NCI-H2196 treated with DMSO at 0.1 percent for 48 hours (cell line): Measurements from ENCODE around the gene MBOAT1.
A peak's percentile ranks its signal among the peaks of the same experiment; 100 is the strongest.

ENCODE experiments used
- DNase-seq: peaks from one replicate; lab custom pipeline; 2025; ENCODE audit not compliant: unreplicated experiment; lab: John Stamatoyannopoulos, UW

The MBOAT1 gene

DNA sequence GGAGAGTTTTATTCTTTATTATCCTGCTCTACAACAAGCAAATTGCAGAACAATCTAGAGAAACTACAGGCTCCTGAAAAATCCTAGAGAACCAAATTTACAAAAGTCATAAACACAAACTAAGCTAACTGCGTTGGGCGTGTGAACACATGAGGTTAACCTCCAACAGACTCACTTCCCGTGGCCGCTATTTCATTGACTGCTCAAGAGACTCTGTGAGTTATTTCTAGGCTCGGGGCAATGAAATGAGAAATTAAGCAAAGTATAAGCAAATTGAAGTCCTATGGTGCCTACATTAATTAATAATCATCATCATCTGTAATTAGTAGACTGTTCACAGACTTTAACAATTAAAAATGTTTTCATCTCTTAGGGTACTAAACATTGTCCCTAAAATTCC is 100.0 kb downstream of the MBOAT1 start:
- DNase-seq, result no peak

GRCh38 chr6:20110478-20110877 is 101.8 kb downstream of the MBOAT1 start:
- no peak for DNase-seq

GRCh38 chr6:20109526-20109925 is 102.7 kb downstream of the MBOAT1 start:
- no peak for DNase-seq

DNA sequence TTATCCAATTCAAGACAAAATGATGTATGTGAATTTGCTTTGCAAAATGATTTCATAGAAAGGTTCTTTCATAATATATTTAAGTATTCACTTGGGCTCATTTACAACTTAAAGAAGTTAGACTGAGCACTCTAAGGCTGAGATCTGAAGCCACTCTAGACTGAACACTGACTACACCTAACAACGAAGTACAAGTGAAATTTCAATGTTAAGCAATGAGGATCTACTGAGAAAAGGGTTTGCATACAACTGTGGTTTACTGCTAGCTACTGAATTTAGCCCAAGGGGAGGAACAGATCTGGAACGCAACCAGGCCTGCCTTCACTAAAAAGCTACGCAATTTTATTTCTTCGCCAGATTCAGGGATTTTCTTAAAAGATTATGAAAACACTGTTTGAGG is 106.4 kb downstream of the MBOAT1 start:
- no peak for DNase-seq

DNA sequence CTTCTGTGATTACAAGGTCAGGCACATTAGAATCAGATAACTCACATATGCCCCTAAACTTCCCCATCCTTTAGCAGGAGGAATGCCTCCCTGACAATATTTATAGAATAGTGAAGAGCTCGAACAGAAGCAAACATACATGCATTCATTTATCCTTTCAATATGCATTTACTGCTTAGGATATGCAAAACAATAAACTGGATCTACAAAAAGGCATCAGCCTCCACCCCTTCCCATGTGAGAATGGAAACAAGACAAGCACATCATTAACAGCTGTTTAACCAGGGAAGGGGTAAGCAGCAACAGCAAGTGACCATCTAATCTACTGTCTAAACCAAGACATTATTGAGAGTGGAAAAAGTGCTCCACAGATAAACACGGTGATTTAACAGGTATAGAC is 107.6 kb downstream of the MBOAT1 start:
- no peak for DNase-seq

GRCh38 chr6:20102397-20103073 is 109.7 kb downstream of the MBOAT1 start:
- no peak for DNase-seq

DNA sequence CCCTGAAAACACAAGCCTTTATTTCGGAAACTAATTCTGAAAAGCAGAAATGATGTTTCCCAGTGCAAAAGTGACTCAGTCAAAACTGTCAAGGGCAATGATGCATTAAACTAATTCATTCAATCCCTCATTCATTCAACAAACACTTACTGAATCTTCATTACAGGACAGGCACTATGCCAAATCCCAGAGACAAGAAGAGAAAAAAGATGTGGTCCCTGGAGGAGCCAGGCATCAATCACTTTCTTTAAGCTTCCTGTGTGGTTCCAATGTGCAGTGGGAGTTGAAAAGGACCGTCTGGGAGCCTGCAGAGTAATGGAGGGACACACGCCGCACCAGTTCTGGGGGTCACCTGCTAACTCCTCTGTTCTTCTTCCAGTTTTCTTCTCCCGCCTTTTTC is 113.1 kb downstream of the MBOAT1 start:
- DNase-seq, result no peak

DNA sequence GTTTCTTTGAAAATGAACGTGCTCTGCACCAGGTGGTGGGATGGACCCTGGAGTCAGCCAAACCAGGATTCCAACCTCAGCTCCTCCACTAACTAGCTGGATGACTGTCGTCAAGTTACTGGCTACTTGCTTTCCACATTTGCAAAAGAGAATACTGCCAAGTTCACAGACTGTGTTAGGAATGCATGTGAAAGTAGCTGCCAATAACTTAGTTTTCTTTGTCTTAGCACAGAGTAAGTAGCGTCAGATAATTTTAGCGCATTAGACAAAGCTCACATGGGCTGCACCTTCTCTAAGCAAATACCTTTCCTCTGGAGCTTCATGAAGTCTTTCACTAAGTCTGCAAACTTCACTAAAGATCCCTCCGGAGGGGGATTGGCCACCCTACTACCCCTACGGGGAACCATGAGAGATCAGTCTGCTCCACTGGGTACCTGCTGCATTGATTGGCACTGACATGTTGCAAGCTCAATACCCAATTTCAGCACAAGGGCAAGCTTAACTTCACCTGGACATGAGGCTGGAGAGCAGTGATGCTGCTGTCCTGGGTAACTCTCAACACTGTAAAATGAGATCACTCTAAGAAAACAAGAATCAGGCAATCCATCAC is 113.9 kb downstream of the MBOAT1 start:
- DNase-seq, result no peak

GRCh38 chr6:20096536-20096935 is 115.7 kb downstream of the MBOAT1 start:
- DNase-seq, result no peak

DNA sequence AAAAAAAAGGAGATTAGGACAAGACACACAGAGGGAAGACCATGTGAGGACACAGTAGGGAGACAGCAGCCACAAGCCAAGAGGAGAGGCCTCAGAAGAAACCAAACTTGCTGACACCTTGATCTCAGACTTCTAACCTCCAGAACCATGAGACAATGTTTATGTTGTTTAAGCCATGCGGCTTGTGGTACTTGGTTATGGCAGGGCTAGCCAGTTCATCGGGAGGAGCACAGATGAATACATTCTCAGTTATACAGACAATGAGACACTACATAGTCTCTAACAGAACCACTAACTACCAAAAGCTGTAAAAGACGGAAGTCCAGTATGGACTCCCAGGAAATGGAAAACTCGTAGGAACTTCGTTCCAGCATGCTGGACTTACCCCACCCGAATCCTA is 116.8 kb downstream of the MBOAT1 start:
- no peak for DNase-seq

DNA sequence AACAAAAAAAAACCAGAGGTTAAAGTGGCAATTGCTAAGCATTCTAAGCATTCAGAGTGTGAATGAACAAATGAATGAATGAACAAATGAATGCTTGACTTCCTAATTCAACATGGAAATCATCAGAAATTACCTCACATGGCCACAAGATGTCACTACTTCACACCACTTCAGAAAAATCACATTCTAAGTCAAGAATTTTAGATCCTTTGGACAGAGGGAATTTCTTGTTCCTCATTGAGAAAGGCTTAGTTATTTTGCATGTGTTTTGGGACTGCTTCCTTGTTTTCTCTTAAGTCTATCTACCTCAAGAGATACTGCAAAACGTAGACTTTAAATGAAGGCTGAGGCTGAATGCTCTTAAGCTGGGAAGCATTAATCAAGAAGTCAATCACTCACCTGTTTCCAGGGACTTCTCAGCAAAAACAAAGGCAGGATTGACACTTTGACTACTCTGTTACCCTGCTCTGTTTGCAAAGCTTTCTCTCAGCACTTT is 120.2 kb downstream of the MBOAT1 start:
- peak; percentile 42 for DNase-seq

DNA sequence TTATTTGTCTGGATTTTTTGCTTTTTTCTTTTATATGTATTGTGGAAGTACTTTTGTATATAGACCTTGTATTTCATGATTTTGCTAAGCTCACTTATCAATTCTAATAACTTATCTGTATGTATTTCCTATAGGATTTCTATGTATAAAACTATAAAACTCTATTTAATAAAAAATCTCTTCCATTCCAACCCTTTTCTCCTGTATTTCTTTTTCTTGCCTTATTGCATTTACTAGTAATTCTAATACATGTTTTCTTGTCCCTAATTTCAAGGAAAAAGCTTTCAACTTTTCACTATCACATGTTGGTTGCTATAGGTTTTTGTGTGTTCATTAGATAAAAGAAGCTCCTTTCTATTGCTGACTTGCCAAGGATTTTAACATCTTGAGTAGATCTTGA is 125.3 kb downstream of the MBOAT1 start:
- DNase-seq, result no peak

DNA sequence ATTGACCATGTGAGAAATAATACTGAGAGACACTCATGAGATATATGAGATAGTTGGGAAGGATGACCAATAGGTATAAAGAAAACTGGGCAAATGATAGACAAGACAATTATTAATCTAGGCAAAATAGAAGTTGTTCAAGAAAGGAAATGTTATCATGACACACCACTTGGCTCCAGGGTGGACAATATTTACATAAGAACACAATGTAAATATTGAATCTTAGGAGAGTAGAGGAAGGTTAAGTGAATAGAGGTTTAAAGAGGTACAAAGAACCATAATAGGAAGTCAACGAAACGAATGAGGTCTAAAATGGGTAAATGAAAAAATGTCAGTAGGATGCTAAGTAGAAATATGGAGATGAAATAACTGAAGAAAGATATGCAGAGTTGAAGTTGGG is 126.5 kb downstream of the MBOAT1 start:
- DNase-seq, result no peak

DNA sequence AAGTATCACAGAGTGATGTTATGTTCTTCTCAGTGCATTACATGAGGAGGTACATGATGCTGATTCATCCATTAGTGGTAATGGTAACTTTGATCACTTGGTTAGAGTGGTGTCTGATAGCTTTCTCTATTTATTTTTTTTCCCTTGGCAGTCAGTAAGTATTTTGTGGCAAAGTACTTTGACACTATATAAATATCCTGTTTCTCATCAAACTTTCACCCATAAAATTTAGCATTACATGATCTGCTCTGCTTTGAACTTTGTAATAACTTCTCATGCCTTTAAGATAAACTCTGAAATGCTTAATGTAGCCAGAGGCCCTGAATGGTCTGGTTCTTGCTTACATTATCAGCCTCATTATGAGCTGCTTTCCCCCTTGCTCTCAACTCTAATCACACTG is 127.9 kb downstream of the MBOAT1 start:
- no peak for DNase-seq

DNA sequence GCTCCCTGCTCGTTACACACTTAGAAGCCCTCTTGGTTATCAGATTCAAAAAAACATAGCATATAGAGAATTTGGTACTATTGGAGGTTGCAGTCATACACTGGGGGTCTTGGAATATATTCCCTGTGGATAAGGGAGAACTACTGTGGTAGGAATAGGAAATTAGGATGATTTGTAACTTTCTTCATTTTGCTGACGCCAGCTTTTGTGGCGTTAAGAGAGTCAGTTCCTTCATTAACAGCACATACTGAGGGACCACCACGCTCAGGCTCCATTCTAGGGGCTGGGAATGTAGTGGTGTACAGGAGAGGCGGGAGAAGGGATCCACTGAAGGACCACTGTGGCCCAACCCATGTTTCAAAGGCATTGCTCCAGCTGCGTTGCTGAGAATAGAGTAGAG is 140.3 kb downstream of the MBOAT1 start:
- DNase-seq, result no peak

- DNase-seq, result no peak
These were observed 142.2 kb downstream of the MBOAT1 start for GRCh38 chr6:20070047-20070446.

GRCh38 chr6:20069021-20069522 is 143.2 kb downstream of the MBOAT1 start:
- no peak for DNase-seq

DNA sequence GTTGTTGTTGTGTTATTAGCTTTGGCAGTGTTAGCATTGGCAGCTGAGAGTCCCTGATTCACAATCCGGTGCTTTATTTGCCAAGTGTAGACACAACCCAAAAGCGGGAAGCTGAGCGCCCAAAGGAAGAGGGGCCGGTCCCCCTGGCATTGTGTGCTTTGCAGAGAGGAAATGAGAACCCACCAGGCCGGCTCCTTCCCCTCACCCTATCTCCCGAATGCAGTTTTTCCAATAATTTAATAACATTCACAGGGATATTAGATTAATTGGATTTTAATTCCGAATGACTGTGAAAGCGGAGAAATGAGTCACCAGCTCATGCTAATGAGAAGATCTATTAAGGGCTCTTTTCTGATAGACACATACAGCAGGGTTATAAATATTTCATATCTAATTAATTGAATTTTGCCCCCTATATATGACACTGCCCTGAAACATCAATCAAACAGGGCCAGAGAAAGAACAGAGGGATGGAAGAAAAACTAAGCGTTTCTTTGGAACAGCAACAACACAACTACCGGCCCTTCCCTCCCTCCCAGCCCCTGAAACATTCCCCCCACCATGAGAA is 143.8 kb downstream of the MBOAT1 start:
- no peak for DNase-seq

DNA sequence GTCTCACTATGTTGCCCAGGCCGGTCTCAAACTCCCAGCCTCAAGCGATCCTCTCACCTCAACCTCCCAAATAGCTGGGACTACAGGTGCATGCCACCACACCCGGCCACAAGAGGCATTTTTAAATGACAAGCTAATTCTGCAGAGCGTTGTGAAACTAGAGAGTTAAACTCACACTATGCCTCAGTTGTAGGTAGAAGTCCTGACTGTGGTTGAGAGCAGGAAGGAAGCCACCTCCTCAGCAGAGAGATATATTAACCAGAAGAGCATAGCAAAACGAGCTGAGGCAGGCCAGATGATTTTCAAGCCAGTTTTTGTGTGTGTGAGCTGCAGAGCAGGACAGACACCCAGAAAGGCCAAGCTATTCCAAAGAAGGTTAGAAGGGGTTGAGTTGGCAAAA is 150.3 kb downstream of the MBOAT1 start:
- DNase-seq, result no peak

DNA sequence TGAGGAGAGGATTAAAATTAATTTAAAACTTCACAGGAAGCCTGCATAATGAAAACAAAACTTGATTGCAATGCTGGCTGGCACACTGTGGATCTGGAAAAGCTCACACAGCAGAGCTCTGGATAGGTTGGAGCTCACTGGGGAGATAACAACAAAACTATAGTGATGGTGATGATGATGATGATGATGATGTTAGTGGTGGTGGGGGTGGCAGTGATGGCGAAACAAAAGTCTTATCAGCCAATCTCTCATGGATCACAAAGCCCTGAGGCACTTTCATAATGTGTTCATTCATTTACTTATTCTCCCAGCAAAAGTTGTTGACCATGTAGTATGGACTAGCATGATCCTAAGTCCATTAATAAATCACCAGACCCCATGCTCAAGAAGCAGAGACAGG is 152.0 kb downstream of the MBOAT1 start:
- DNase-seq, result no peak

DNA sequence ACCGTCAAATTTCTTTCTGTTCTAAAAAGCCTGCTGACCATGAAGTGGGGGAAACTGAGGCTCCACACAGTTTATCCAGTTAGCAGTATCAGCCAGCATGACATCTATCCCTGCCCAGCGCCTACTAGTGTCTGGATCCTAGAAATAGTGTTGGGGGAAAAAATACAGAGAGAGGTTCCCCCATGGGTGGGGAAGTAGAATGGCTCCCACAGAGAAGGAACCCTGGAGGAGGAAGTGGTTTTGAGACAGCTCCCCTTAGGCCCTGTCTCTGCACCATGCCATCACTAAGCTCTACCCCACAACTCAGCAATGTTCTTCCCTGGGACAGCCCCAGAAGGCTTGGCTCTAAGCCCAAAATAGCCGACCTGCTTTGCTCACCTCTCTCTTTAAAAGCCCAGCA is 153.4 kb downstream of the MBOAT1 start:
- no peak for DNase-seq

GRCh38 chr6:20058121-20058905 is 154.0 kb downstream of the MBOAT1 start:
- no peak for DNase-seq
